ENCODE measurements around the gene PAX4.

- TF ChIP-seq CTCF (IDR thresholded peaks at IDR 0.05): no peak
- no peak for TF ChIP-seq POLR2AphosphoS5 (IDR thresholded peaks at IDR 0.05; ENCODE audit: low read depth, low read length)
Measured at GRCh38 chr7:127587663-127588018, 30.3 kb downstream of the PAX4 start.
